Ishikawa (cell line): ENCODE measurements around the gene HAGH.

Source experiments
- EGR1 ChIP-seq: IDR thresholded peaks from 2 replicates; pipeline ENCODE4 v1.6.1; 2012
- YY1 ChIP-seq: IDR thresholded peaks from 2 replicates; pipeline ENCODE4 v1.6.1; 2012; ENCODE audit warnings: low read depth

- TF ChIP-seq YY1: no peak
- no peak for TF ChIP-seq EGR1
Observed at GRCh38 chr16:1762879-1763520, 63.6 kb downstream of the HAGH start.
